Transverse colon (tissue), 3 donors: ENCODE data around the gene TBX3.

Experiments
- EP300 ChIP-seq: sonication (generic); formaldehyde crosslinking; IDR thresholded peaks from one replicate; pipeline ENCODE4 v1.6.1; 2017; ENCODE audit warnings: antibody characterized with exemption, low read depth
- POLR2A ChIP-seq: fragments of 450-650 bp; IDR thresholded peaks from one replicate; pipeline ENCODE4 v1.6.1; 2016; ENCODE audit warnings: antibody characterized with exemption, mild to moderate bottlenecking, moderate library complexity
- TF ChIP-seq, protein P1 (sequence below), 5 experiments: fragments of 200-600 bp in 3 of 5; fragments of 450-650 bp in 2 of 5; sonication (generic) in 3 of 5; IDR thresholded peaks; 1 replicate in 2 of 5; 2 replicates in 3 of 5; pipeline ENCODE4 v1.5.1; 2016 to 2017; ENCODE audit warnings: antibody characterized with exemption in 5 of 5, inconsistent platforms in 3 of 5, mild to moderate bottlenecking in 2 of 5, moderate library complexity in 1 of 5

DNA sequence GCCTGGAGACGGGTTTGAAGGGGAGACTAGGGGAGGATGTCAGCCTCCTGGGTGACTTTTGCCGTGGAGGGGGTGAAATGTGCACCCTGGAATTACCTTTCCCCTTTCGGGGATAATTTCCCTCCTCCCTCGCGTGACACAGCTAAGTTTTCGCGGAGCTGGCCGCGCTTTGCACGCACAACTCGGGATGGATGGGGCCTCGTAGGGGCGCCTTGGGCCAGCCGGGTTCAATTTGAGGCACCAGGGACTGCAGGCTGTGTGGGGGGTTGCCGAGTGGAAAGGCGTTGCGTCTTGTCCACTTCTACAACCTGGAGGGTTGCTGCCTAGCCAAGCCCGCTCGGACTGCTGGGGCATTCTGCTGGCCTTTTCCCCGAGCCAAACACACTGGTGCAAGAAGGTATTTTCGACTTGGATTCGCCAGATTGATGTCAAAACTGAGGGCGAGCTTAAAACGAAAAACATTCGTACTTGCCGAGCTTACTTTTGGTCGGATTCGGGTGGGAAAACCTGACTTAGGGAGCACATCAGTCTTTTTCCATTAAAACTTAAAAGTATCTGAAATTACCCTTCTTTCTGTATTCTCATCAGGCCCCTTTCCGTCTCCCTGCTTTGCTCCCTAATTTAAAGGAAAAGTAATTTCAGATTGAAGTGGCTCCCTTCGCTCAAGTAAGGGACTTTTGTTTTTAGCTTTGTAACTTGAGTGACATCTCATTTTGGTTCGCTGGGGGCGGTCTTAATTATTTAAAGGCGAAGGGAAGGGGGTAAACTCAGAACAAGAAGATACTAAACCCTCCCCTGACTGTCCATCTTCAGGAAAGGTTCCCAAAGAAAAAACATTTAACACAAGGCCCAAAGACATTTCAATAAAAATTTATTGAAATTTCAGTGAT is 14.3 kb downstream of the TBX3 start:
- TF ChIP-seq POLR2A = no peak
- TF ChIP-seq, protein P1, sequence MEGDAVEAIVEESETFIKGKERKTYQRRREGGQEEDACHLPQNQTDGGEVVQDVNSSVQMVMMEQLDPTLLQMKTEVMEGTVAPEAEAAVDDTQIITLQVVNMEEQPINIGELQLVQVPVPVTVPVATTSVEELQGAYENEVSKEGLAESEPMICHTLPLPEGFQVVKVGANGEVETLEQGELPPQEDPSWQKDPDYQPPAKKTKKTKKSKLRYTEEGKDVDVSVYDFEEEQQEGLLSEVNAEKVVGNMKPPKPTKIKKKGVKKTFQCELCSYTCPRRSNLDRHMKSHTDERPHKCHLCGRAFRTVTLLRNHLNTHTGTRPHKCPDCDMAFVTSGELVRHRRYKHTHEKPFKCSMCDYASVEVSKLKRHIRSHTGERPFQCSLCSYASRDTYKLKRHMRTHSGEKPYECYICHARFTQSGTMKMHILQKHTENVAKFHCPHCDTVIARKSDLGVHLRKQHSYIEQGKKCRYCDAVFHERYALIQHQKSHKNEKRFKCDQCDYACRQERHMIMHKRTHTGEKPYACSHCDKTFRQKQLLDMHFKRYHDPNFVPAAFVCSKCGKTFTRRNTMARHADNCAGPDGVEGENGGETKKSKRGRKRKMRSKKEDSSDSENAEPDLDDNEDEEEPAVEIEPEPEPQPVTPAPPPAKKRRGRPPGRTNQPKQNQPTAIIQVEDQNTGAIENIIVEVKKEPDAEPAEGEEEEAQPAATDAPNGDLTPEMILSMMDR (IDR thresholded peaks at IDR 0.05) = no peak
- no peak for TF ChIP-seq EP300
